ENCODE measurements around the gene FOXN3.

Gene FOXN3

GRCh38 chr14:89392181-89392580 is 24.9 kb downstream of the FOXN3 start:
- DNase-seq, result no peak
- no peak for TF ChIP-seq GATA1 (IDR thresholded peaks at IDR 0.05; ENCODE audit: low read depth, low read length)
- TF ChIP-seq POLR2A (IDR thresholded peaks at IDR 0.05; ENCODE audit: low read length), result no peak

- no peak for TF ChIP-seq GATA1 (IDR thresholded peaks at IDR 0.05; ENCODE audit: low read depth, low read length)
- no peak for TF ChIP-seq POLR2A (IDR thresholded peaks at IDR 0.05; ENCODE audit: low read length)
- no peak for DNase-seq
Observed at GRCh38 chr14:89391556-89391955, 25.5 kb downstream of the FOXN3 start.

- no peak for DNase-seq
- no peak for TF ChIP-seq POLR2A (IDR thresholded peaks at IDR 0.05; ENCODE audit: low read length)
Observed at GRCh38 chr14:89391123-89391522, 25.9 kb downstream of the FOXN3 start.

- TF ChIP-seq GATA1 (IDR thresholded peaks at IDR 0.05; ENCODE audit: low read depth, low read length), result no peak
- no peak for TF ChIP-seq POLR2A (IDR thresholded peaks at IDR 0.05; ENCODE audit: low read length)
- DNase-seq, result no peak
Observed at GRCh38 chr14:89388853-89389252, 28.2 kb downstream of the FOXN3 start.

GRCh38 chr14:89387922-89388685 is 28.9 kb downstream of the FOXN3 start:
- peak; percentile 5 to 33 for DNase-seq
- TF ChIP-seq POLR2A (IDR thresholded peaks at IDR 0.05; ENCODE audit: low read length) (no peak), GATA1 (IDR thresholded peaks at IDR 0.05; ENCODE audit: low read depth, low read length) (no peak)

GRCh38 chr14:89386212-89386886 is 30.7 kb downstream of the FOXN3 start:
- DNase-seq, result no peak
- TF ChIP-seq POLR2A (IDR thresholded peaks at IDR 0.05; ENCODE audit: low read length) (no peak), GATA1 (IDR thresholded peaks at IDR 0.05; ENCODE audit: low read depth, low read length) (no peak)

- DNase-seq, result no peak
- TF ChIP-seq POLR2A (IDR thresholded peaks at IDR 0.05; ENCODE audit: low read length) (no peak), GATA1 (IDR thresholded peaks at IDR 0.05; ENCODE audit: low read depth, low read length) (no peak)
Observed at GRCh38 chr14:89384636-89385035, 32.4 kb downstream of the FOXN3 start.

GRCh38 chr14:89384023-89384422 is 33.0 kb downstream of the FOXN3 start:
- DNase-seq, result no peak
- TF ChIP-seq GATA1 (IDR thresholded peaks at IDR 0.05; ENCODE audit: low read depth, low read length) (no peak), POLR2A (IDR thresholded peaks at IDR 0.05; ENCODE audit: low read length) (no peak)

- no peak for DNase-seq
- TF ChIP-seq POLR2A (IDR thresholded peaks at IDR 0.05; ENCODE audit: low read length) (no peak), GATA1 (IDR thresholded peaks at IDR 0.05; ENCODE audit: low read depth, low read length) (no peak)
Observed at GRCh38 chr14:89382901-89383845, 33.9 kb downstream of the FOXN3 start.

- no peak for DNase-seq
- TF ChIP-seq POLR2A (IDR thresholded peaks at IDR 0.05; ENCODE audit: low read length), result no peak
- no peak for TF ChIP-seq GATA1 (IDR thresholded peaks at IDR 0.05; ENCODE audit: low read depth, low read length)
Observed at GRCh38 chr14:89382487-89382886, 34.5 kb downstream of the FOXN3 start.

- no peak for TF ChIP-seq POLR2A (IDR thresholded peaks at IDR 0.05; ENCODE audit: low read length)
- no peak for TF ChIP-seq GATA1 (IDR thresholded peaks at IDR 0.05; ENCODE audit: low read depth, low read length)
Observed at GRCh38 chr14:89379891-89380820, 36.9 kb downstream of the FOXN3 start.

GRCh38 chr14:89379006-89379405 is 38.0 kb downstream of the FOXN3 start:
- TF ChIP-seq POLR2A (IDR thresholded peaks at IDR 0.05; ENCODE audit: low read length) (no peak), GATA1 (IDR thresholded peaks at IDR 0.05; ENCODE audit: low read depth, low read length) (no peak)
- DNase-seq, result no peak

More at GRCh38 chr14:89379891-89380820, 36.9 kb downstream of the FOXN3 start:
- DNase-seq, result no peak

GRCh38 chr14:89378119-89378518 is 38.9 kb downstream of the FOXN3 start:
- no peak for DNase-seq

More at GRCh38 chr14:89378119-89378518, 38.9 kb downstream of the FOXN3 start:
- TF ChIP-seq GATA1 (IDR thresholded peaks at IDR 0.05; ENCODE audit: low read depth, low read length) (no peak), POLR2A (IDR thresholded peaks at IDR 0.05; ENCODE audit: low read length) (no peak)

All from erythroblast (primary cell).